NCI-H460 (cell line): ENCODE measurements around the gene LMX1B. TPM values are rescaled to one million over a fixed set of nuclear protein-coding genes. Genes with fewer than 3 reads are reported as not detected.
A peak's percentile ranks its signal among the peaks of the same experiment; 100 is the strongest.

Experiments used
- DNase-seq: peaks from one replicate; pipeline ENCODE4 v3.0.0-alpha.2; 2016; ENCODE audit warnings: low read depth; ENCODE audit errors: extremely low read depth
- total RNA-seq: library from RNA; depleted of rRNA; stranded (reverse); fragments of >200 nt; shearing (Covaris generic); gene quantifications from 2 replicates; pipeline ENCODE4 v1.2.3, GENCODE V29; 2014

Gene LMX1B
- total RNA-seq, 1 experiment from 2014 or later, result 1.9 TPM

- DNase-seq, result no peak
Measured at GRCh38 chr9:126673689-126674364, 60.1 kb downstream of the LMX1B start.

GRCh38 chr9:126674365-126675146, 60.8 kb downstream of the LMX1B start:
- no peak for DNase-seq

GRCh38 chr9:126675147-126675467, 61.4 kb downstream of the LMX1B start:
- DNase-seq, result no peak

GRCh38 chr9:126676102-126676684, 62.5 kb downstream of the LMX1B start:
- DNase-seq, result no peak

GRCh38 chr9:126676685-126677143, 63.0 kb downstream of the LMX1B start:
- DNase-seq, result no peak

- DNase-seq, result no peak
Measured at GRCh38 chr9:126677188-126678084, 63.7 kb downstream of the LMX1B start.

- DNase-seq, result no peak
Measured at GRCh38 chr9:126678989-126679388, 65.3 kb downstream of the LMX1B start.

- DNase-seq, result no peak
Measured at GRCh38 chr9:126681336-126681735, 67.6 kb downstream of the LMX1B start.

- no peak for DNase-seq
Measured at GRCh38 chr9:126682113-126682810, 68.5 kb downstream of the LMX1B start.

- no peak for DNase-seq
Measured at GRCh38 chr9:126682928-126683697, 69.4 kb downstream of the LMX1B start.

GRCh38 chr9:126683698-126684044, 69.9 kb downstream of the LMX1B start:
- no peak for DNase-seq

- DNase-seq, result no peak
Measured at GRCh38 chr9:126684345-126684744, 70.6 kb downstream of the LMX1B start.

GRCh38 chr9:126684965-126685465, 71.3 kb downstream of the LMX1B start:
- DNase-seq, result no peak

GRCh38 chr9:126687930-126688461, 74.3 kb downstream of the LMX1B start:
- no peak for DNase-seq

- no peak for DNase-seq
Measured at GRCh38 chr9:126688617-126689016, 74.9 kb downstream of the LMX1B start.

GRCh38 chr9:126689027-126689825, 75.5 kb downstream of the LMX1B start:
- no peak for DNase-seq

- DNase-seq, result peak; percentile 40
Measured at GRCh38 chr9:126690431-126691051, 76.8 kb downstream of the LMX1B start.
